NCI-H2171 (cell line): ENCODE data around the gene KANSL3.
"Not testable (repeated sequence)": the region's sequence is repeated elsewhere in the genome, so short reads cannot be mapped to it uniquely, and the experiment has no call there.

Experiments used
- DNase-seq: peaks from one replicate; lab custom pipeline; 2025; lab: John Stamatoyannopoulos, UW

The KANSL3 gene

GRCh38 chr2:96654791-96655190 lies 16.7 kb upstream of the KANSL3 start:
- DNase-seq: not testable (repeated sequence)

GRCh38 chr2:96651793-96652192 lies 13.7 kb upstream of the KANSL3 start:
- no peak for DNase-seq

GRCh38 chr2:96649342-96649741 lies 11.2 kb upstream of the KANSL3 start:
- DNase-seq: no peak

GRCh38 chr2:96648306-96648930 lies 10.3 kb upstream of the KANSL3 start:
- no peak for DNase-seq

- DNase-seq: no peak
Measured at GRCh38 chr2:96647681-96648080, 9.6 kb upstream of the KANSL3 start.

GRCh38 chr2:96642564-96643360 lies 4.7 kb upstream of the KANSL3 start, which contains the start of gene FER1L5:
TSS of gene FER1L5 (plus strand) at chr2:96642764. CDS start at chr2:96642837, 73 bp downstream.
- no peak for DNase-seq

- peak; percentile 71 for DNase-seq
Measured at GRCh38 chr2:96637385-96638143, 548 bp downstream of the KANSL3 start.

- no peak for DNase-seq
Measured at GRCh38 chr2:96636551-96637171, 1.5 kb downstream of the KANSL3 start.

- DNase-seq: no peak
Measured at GRCh38 chr2:96633641-96634040, 4.5 kb downstream of the KANSL3 start.

GRCh38 chr2:96631804-96632435 lies 6.2 kb downstream of the KANSL3 start:
- DNase-seq: no peak

GRCh38 chr2:96626553-96626942 lies 11.6 kb downstream of the KANSL3 start:
- no peak for DNase-seq

- no peak for DNase-seq
Measured at GRCh38 chr2:96625571-96626552, 12.2 kb downstream of the KANSL3 start.

GRCh38 chr2:96623116-96623515 lies 15.0 kb downstream of the KANSL3 start:
- no peak for DNase-seq

GRCh38 chr2:96622544-96622943 lies 15.6 kb downstream of the KANSL3 start:
- no peak for DNase-seq

GRCh38 chr2:96618596-96619283 lies 19.4 kb downstream of the KANSL3 start:
- no peak for DNase-seq

- no peak for DNase-seq
Measured at GRCh38 chr2:96617012-96617411, 21.1 kb downstream of the KANSL3 start.

GRCh38 chr2:96616535-96616934 lies 21.6 kb downstream of the KANSL3 start:
- no peak for DNase-seq

- no peak for DNase-seq
Measured at GRCh38 chr2:96616128-96616527, 22.0 kb downstream of the KANSL3 start.

- no peak for DNase-seq
Measured at GRCh38 chr2:96608469-96609455, 29.4 kb downstream of the KANSL3 start.
